ENCODE results near the gene TMEM183A.

Gene TMEM183A

GRCh38 chr1:203028784-203029553 lies 21.8 kb downstream of the TMEM183A start:
- no peak for TF ChIP-seq CTCF (IDR thresholded peaks at IDR 0.05; ENCODE audit: insufficient read depth, low read depth, low read length, missing control alignments)
- no peak for DNase-seq (ENCODE audit: low read depth)
- H3K4me3 ChIP-seq (ENCODE audit: low read depth, low read length) = no peak overlapping the region

GRCh38 chr1:203031467-203031866 lies 24.3 kb downstream of the TMEM183A start:
- DNase-seq (ENCODE audit: low read depth) = no peak
- peak; percentile 23 for TF ChIP-seq CTCF (IDR thresholded peaks at IDR 0.05; ENCODE audit: insufficient read depth, low read depth, low read length, missing control alignments)
- no peak overlapping the region for H3K4me3 ChIP-seq (ENCODE audit: low read depth, low read length)

GRCh38 chr1:203033287-203033686 lies 26.1 kb downstream of the TMEM183A start:
- DNase-seq (ENCODE audit: low read depth) = no peak
- TF ChIP-seq CTCF (IDR thresholded peaks at IDR 0.05; ENCODE audit: insufficient read depth, low read depth, low read length, missing control alignments) = no peak

GRCh38 chr1:203033917-203034316 lies 26.7 kb downstream of the TMEM183A start:
- TF ChIP-seq CTCF (IDR thresholded peaks at IDR 0.05; ENCODE audit: insufficient read depth, low read depth, low read length, missing control alignments) = no peak
- no peak overlapping the region for H3K4me3 ChIP-seq (ENCODE audit: low read depth, low read length)
- no peak for DNase-seq (ENCODE audit: low read depth)

More at GRCh38 chr1:203033287-203033686, 26.1 kb downstream of the TMEM183A start:
- H3K4me3 ChIP-seq (ENCODE audit: low read depth, low read length) = no peak overlapping the region

GRCh38 chr1:203034422-203035110 lies 27.4 kb downstream of the TMEM183A start:
- no peak for TF ChIP-seq CTCF (IDR thresholded peaks at IDR 0.05; ENCODE audit: insufficient read depth, low read depth, low read length, missing control alignments)
- H3K4me3 ChIP-seq (ENCODE audit: low read depth, low read length) = no peak overlapping the region
- DNase-seq (ENCODE audit: low read depth) = no peak

- no peak for TF ChIP-seq CTCF (IDR thresholded peaks at IDR 0.05; ENCODE audit: insufficient read depth, low read depth, low read length, missing control alignments)
- H3K4me3 ChIP-seq (ENCODE audit: low read depth, low read length) = no peak overlapping the region
- no peak for DNase-seq (ENCODE audit: low read depth)
These were observed 28.2 kb downstream of the TMEM183A start for GRCh38 chr1:203035111-203036000.

Measured in GM12865 (cell line).